ENCODE data around the gene TRIM71.

- TF ChIP-seq POLR2A (IDR thresholded peaks at IDR 0.05) (no peak), CTCF (IDR thresholded peaks at IDR 0.05) (no peak), POLR2AphosphoS5 (IDR thresholded peaks at IDR 0.05) (no peak)
Measured at GRCh38 chr3:32884591-32884990, 66.8 kb downstream of the TRIM71 start.

Measured in breast epithelium (tissue), 3 donors.